Measurements from ENCODE around the gene CCNDBP1.

DNA sequence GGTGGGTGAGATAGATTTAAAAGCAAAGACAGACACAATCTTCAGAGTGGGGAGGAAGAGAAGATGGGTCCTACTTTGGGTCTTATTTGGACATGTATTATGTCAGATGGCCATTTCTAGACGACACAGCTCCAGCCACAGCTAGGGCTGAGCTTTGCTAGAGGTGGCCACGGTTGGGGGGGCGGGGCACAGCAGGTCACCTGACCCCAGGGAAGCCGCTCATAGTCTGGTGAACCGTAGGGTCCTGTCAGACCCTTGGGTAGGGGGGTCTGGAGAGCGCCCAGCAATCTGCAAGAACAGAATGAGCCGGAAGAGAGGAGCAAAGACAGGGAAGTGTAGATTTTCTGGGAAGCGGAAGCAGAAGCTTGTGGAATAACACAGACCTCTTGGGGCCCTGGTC is 29.0 kb downstream of the CCNDBP1 start:
- no peak for TF ChIP-seq CTCF (IDR thresholded peaks at IDR 0.05 in 2 of 3, conservative IDR thresholded peaks at IDR 0.05 in 1 of 3; ENCODE audit: borderline replicate concordance in 1 of 3, insufficient read depth in 1 of 3, low read depth in 2 of 3, low read length in 2 of 3)
- TF ChIP-seq, protein P1, sequence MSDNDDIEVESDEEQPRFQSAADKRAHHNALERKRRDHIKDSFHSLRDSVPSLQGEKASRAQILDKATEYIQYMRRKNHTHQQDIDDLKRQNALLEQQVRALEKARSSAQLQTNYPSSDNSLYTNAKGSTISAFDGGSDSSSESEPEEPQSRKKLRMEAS (IDR thresholded peaks at IDR 0.05) = no peak
